NCI-H146 (cell line): ENCODE measurements around the gene OBSCN.
"Not testable (repeated sequence)": the region's sequence is repeated elsewhere in the genome, so short reads cannot be mapped to it uniquely, and the experiment has no call there.

Source experiments
- DNase-seq: peaks from one replicate; lab custom pipeline; 2025; lab: John Stamatoyannopoulos, UW

Gene OBSCN

DNA sequence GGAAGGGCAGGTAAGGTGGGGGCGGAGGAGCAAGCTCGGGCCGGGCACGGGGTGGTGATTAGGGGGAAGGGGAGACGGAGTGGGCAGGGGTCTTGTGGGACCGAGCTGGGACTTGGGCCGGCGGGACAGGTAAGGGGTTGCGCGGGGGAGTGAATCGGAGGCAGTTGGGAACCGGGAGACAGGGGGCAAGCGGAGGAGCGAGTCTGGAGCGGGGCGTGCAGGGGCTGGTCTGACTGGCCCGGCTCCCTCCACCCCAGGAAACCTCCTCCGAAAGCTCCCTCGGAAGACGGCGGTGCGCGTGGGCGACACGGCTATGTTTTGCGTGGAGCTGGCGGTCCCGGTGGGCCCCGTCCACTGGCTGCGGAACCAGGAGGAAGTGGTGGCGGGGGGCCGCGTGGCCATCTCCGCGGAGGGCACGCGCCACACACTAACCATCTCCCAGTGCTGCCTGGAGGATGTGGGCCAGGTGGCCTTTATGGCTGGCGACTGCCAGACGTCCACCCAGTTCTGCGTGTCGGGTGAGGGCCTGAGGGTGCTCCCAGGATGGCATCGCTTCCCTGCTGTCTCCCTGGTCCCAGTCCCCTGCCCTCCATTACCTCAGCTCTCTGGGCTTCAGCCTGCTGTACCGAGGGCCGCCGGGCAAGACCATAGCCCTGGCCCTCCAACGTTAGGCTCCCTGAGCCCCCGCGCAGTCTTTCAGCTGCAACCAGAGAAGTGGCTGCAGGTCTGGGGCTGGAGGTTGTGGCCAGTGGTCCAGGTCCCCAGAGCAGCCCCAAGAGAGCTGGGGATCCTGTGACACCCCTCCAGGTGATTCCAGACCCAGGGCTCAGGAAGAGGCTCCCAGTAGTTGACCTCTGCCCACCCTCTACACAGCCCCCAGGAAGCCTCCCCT is 6.3 kb downstream of the OBSCN start:
- DNase-seq, result no peak

DNA sequence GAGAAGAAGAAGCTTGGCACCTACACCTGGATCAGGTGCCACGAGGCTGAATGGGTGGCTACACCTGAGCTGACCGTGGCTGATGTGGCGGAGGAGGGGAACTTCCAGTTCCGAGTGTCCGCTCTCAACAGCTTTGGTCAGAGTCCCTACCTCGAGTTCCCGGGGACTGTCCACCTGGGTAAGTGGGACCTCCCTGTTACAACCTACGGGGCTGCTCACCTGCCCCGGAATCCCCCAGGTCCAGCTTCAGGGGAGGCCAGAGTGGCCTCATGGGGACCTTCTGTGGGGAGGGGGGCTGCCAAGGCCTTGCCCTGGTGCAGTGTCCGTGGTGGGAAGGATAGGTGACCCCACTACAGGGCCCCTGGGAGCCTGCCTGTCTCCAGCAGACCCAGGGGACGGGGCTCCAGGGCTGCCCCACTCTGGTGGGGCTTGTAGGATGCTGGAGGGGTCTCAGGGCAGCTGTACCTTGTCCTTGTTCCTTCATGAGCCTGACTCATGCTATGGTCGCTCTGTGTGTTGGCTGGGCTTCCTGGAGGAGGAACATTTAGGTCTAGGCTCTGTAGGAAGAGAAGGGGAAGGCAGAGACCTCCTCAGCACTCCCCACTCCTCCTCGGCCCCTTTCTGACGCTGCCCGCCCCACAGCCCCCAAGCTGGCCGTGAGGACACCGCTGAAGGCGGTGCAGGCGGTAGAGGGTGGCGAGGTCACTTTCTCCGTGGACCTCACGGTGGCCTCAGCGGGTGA is 7.2 kb downstream of the OBSCN start:
- DNase-seq, result no peak

DNA sequence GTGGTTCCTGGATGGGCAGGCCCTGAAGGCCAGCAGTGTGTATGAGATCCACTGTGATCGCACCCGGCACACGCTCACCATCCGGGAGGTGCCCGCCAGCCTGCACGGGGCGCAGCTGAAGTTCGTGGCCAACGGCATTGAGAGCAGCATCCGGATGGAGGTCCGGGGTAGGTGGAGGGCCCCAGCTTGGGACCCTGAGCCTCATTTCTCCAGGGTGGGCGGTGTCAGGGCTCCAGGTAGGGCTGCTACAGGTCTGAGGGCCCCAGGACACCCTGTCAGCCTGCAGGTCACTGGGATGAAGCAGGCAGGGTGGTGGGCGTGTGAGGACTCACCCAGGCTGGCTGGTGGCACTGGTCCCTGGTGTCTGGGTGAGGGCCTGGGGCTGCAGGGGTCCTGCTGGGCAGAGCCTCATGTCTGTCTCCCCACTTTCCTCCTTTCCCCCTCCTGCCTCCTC is 7.8 kb downstream of the OBSCN start:
- DNase-seq, result no peak

DNA sequence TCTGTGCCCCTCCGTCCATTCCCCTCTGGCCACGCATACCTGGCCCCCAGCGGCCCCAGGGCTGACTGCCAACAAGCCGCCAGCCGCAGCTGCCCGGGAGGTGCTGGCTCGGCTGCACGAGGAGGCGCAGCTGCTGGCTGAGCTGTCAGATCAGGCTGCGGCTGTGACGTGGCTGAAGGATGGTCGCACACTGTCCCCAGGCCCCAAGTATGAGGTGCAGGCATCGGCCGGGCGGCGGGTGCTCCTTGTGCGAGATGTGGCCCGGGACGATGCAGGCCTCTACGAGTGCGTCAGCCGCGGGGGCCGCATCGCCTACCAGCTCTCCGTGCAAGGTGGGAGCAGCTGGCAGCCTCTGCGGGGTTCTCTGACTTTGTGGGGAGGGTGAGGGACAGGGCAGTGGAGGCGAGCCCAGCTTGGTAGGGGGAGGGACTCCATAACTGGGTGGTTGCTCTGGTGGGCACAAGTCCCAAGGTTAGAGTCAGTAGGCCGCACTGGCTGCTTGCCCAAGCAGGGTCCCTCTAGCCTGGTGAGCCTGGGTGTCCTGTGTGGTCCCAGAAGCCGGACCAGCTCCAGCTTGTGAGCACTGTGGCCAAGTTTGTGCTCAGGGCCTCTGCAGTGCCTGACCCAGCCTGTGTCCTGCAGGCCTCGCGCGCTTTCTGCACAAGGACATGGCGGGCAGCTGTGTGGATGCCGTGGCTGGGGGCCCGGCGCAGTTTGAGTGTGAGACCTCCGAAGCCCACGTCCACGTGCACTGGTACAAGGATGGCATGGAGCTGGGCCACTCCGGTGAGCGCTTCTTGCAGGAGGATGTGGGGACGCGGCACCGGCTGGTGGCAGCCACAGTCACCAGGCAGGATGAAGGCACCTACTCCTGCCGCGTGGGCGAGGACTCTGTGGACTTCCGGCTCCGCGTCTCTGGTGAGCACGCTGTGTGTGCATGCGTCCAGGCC is 8.8 kb downstream of the OBSCN start:
- DNase-seq, result no peak

DNA sequence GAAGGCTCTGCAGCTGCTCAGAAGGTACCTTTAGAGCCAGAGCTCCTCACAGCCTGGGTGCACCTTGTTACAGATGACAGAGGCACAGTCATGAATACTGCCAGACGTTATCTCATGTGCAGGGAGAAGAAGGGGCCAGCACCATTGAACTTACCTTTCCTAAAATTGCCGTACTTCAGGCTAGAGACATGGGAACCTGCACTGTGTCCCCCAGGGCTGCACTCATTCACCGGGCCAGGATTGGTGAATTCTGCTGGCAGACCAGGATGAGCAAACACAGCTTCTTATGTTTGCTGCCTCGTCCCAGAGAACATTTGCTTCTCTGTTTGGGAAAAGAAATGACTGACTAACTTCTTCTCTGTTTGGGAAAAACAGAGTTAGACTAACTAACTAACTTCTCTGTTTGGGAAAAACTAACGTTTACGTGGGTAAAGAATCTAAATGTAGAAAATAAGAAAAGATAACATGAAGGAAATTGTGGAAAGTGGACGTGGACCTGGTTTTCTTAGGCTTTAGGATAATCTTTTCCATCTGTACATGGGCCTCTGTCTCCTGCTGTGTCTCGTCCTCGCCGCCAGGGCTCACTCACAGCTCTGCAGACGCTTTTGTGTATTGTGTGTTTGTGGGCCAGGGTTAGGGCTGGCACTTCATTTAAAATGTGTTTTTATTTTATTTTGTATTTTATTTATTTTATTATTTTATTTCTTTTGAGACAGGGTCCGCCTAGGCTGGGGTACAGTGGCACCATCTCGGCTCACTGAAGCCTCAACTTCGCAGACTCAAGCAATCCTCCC is 9.9 kb downstream of the OBSCN start:
- DNase-seq, result no peak

DNA sequence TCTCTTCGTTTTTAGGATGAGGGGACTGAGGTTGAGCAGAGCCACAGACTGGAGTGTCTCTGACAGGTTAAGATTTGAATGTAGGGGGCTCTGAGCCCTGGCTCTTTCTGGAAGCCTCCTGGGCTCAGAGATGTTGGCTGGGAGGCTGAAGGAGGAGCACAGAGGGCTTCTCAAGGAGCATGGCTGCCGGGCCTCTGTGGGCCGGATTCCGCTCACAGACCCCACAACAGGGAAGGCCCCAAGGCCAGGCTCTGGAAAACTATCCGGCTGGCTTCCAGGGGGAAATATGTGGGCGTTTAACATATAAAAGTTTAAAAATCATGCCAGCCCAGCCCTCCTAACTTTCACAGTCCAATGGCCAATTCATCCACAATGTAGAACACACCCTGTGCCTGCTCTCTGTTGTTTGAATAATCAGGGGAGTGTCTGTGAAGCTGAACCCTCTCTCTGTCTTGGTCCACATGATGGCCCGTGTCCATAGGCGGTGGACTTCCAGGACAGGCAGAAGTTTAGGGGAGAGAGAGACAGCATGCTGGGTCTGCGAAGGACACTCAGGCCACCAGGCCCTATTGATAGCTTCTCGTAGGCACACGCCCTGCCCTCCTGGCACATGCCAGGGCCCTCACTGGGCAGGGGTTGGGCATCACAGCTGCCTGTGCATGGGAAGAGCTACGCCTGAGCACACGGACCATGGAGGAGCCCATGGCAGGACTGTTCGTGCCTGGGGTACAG is 10.8 kb downstream of the OBSCN start:
- DNase-seq, result no peak

DNA sequence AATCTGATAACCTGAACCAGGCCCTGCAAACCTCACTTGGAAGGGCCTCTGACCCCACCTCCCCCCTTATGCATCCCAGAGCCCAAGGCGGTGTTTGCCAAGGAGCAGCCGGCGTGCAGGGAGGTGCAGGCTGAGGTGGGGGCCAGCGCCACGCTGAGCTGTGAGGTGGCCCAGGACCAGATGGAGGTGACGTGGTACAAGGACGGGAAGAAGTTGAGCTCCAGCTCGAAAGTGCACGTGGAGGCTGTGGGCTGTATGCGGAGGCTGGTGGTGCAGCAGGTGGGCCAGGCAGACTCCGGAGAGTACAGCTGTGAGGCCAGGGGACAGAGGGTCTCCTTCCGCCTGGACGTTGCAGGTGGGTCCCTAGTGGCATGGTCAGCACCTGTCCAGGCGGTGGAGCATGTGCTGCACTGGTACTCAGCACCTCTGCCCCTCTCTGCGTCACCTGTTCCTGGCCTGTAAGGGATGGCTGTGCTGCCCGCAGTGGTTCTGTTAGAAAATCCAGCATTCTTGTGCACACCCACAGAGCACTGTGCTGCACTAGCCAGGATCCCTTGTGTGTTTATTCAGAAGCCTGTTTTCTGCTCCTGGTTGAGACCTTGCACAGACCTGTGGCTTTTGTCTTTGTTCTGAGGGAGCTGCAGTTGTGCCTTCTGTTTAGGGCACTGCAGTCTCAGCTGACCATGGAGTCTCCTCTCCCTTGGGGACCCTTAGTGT is 11.6 kb downstream of the OBSCN start:
- no peak for DNase-seq

DNA sequence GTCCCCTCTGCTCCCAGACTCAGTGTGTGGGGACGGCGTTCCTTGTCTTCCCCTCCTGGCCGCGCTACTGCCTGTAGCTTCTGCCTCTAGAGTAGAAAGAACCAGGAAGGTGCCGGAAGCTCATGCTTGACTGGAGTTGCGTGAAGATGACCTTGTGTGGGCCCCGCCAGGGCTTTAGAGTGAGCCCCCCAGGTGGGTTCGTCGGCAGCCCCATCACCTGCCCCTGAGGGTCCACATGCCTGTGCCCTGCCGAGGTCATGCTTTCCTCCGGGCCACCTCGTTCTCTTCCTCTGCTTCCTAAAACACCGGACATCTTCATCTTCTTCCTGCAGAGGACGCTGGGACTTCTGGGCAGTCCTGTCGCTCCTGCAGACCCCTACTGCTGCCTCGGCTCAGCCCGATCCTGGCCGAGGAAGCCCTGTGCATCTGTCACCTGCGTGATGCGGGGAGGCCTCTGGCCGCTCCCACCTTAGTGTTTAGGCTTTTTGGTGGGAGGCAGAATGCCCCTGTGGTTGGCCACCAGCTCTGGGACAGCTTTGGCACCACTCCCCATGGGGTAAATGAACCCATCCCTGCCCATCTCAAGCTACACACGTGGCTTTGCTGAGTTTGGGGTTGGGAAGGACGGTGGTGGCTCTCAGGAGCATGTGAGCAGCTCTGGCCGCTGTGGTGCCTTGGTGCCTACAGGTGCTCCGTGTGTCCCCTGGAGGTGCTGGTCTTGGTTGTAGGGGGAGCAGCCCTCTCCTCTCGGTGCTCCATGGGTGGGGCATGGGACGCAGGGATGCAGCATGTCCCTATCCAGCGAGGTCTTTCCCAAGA is 12.3 kb downstream of the OBSCN start:
- DNase-seq, result no peak

DNA sequence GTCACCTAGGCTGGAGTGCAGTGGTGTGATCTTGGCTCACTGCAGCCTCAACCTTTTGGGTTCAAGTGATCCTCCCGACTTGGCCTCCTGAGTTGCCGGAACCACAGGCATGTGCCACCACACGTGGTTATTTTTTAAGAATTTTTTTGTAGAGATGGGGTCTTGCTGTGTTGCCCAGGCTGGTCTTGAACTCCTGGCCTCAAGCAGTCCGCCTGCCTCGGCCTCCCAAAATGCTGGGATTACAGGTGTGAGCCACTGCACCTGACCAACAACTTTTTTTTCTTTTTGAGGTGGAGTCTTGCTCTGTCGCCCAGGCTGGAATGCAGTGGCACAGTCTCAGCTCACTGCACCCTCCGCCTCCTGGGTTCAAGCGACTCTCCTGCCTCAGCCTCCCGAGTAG is 13.3 kb downstream of the OBSCN start:
- DNase-seq, result not testable (repeated sequence)

DNA sequence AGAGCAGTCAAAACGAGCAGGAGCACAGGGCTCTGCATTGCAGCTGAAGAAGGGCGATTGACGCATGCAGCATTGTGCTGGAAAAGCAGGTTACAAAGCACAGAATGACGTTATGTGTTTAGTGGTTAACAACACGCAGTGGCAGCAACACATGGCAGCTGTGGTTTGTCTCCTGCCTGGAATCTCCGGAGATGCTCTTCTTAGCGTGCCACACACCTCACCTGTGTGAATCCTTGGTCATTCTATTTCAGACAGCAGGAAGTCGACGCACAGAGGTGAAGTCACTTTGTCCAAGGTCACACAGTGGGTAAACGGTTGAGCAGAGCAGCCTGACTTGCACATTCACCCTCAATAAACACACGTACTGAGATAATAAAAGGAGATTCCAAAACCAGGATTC is 14.7 kb downstream of the OBSCN start:
- no peak for DNase-seq

DNA sequence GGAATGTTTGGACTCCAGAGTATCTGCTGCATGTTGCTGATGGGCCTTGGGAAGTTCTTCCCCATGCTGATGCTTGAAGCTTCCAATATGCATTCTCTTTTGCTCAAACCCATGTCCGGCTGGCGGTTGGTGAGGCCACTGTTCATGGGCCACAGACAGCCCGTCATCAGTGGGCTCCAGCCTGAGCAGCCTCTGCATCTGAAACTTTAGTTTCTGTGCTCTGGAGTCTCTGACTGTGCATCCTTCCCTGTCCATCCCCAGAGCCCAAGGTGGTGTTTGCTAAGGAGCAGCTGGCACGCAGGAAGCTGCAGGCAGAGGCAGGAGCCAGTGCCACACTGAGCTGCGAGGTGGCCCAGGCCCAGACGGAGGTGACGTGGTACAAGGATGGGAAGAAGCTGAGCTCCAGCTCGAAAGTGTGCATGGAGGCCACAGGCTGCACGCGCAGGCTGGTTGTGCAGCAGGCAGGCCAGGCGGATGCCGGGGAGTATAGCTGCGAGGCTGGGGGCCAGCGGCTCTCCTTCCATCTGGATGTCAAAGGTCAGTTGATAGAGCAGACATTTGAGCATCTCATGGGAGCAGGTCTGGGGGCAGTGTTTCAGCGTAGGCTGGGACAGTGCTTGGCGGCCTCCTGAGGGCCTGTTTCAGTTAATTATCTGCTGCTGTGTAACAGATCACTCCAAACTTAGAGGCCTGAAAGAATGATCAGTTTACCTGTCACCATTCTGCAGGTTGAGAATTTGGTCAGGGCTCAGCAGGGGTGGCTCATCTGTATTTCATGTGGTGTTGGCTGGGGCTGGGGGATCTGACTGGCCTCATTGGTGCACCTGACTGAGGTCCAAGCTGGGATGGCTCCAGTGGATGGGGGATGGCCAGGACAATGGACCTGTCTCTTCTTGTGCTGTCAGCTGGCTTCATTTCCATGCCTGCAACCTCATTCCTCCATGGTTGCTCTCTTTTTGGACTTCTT is 16.6 kb downstream of the OBSCN start:
- no peak for DNase-seq

DNA sequence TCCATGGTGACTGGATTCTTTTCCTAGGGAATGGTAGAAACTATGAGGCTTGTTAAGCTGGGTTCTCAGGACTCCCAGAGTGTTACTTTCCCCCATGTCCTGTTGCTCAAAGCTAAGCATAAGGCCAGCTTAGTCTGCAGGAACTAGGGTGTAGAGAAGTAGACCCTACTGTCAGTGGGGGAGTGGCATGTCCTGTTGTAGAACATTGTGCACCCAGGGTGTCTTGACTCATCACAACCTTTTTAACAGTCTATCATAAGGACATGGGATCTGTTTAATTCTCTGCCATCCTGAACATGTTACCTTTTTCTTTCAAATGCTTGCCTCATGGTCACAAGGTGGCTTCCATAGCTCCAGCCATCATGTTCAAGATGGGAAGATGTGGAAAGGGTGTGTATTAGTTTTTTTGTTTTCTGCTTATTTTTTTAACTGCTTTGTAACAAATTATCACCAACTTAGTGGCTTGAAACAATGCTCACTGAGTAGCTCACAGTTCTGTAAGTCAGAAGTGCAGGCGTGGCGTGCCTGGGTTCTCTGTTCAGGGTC is 17.4 kb downstream of the OBSCN start:
- DNase-seq, result no peak

DNA sequence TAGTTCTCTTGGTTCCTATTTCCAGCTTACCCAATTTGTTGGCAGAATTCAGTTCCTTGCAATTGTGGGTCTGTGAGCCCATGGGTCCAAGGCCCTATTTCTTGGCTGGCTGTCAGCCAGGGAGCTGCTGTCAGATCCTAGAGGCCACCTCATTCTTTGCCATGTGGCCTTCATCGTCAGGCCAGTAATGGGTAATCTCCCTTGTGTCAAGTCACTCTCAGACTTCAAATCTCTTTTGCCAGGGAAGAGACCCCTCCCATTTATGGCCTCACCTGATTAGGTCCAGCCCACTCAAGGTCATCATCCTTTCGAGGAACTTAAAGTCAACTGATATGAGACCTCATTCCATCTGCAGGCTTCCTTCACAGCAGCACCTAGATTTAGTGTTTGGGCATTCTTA is 17.9 kb downstream of the OBSCN start:
- DNase-seq, result no peak

DNA sequence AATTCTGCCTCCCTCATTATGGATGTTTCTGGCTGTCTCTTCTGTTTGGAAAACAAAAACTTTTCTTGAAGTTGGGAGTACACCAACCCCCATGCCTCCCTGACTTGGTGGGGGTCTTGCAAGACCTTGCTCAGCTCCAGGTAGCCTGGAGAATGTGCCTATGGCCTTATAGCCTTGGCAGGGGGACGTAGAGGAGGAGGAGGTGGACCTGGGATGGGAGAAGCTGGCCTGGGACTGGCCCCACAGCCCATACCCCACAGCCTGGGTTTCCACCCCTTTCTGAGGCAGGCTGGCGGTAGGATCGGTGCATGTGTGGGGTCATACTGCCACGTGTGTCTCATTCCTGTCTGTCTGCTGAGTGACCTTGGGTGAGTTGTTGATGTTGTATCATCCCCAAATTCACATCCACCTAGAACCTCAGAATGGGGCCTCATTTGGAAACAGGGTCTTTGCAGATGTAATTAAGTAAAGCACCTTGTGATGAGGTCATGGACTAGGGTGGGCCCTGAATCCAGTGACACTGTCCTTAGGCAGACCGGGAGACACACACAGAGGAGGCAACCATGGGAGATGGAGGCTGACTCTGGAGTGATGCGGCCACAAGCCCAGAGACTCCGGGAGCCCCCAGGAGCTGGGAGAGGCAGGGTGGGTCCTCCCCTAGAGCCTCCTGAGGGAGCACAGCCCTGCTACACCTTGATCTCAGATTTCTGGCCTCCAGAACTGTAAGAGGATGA is 18.5 kb downstream of the OBSCN start:
- no peak for DNase-seq

DNA sequence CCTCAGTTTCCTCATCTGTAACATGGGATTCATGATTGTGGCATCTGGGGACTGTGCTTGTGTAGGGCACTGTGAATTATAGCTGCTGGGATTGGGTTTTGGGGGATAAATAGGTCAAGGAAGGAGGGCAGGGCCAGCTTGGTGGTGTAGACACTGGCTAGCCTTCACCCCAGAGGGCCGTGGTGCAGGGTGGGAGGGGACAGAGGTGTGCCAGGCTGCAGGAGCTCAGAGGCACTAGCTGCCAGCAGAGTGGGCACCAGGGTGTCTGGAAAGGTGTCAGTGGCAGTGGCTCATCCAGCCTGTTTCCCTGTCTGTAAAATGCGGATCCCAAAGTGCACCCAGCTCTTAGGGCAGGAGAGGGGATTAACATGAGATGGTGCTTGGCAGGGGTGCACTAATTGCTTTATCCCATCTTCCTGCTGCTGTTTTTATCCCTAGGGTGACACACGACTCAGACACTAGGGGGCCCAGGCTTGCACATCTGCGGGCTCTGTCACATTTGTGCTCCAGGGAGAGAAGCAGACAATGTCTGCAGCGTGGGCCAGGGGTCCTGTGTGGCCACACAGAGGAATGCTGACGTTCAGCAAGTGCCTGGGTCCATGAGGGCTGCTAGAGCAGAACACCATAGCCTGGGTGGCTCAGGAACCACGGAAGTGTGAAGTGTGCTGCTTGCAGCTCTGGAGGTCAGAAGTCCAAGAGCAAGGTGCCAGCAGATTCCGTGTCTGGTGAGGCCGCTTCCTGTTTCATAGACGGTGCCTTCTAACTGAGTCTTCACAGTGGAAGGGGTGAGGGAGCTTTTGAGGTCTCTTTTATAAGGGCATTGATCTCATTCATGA is 19.3 kb downstream of the OBSCN start:
- DNase-seq, result no peak

DNA sequence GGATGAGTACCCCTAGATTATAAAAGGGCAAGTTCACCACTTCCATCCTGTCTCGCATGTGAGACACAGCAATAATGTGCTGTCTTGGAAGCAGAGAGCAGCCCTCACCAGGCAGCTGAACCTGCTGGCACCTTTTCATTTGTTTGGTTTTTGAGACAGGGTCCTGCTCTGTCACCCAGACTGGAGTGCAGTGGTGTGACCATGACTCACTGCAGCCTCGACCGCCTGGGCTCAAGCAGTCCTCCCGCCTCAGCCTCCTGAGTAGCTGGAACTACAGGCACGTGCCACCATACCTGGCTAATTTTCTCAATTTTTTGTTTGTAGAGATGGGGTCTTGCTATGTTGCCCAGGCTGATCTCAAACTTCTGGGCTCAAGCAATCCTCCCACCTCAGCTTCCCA is 20.3 kb downstream of the OBSCN start:
- DNase-seq, result not testable (repeated sequence)
